K562 (cell line): ENCODE results near the gene CCNL2. TPM values are rescaled to one million over a fixed set of nuclear protein-coding genes. Genes with fewer than 3 reads are reported as not detected.
A peak's percentile ranks its signal among the peaks of the same experiment; 100 is the strongest.

Source experiments
- CCAR2 ChIP-seq: fragments of 200-400 bp; formaldehyde crosslinking; IDR thresholded peaks from 2 replicates; pipeline ENCODE4 v1.6.1; 2017; ENCODE audit warnings: mild to moderate bottlenecking, low read depth, low read length
- JUN ChIP-seq, 2 experiments: sonication (generic) in 1 of 2; formaldehyde crosslinking in 1 of 2; IDR thresholded peaks; 2 replicates each; pipeline versions ENCODE4 v1.6.1 to v1.8.0; 2012 to 2022; ENCODE audit warnings: borderline replicate concordance in 2 of 2, mild to moderate bottlenecking in 2 of 2, improper control_type of control experiment in 1 of 2, low read depth in 1 of 2, low read length in 1 of 2, missing genetic modification reagents in 1 of 2
- KDM5B ChIP-seq: fragments of 200-600 bp; sonication (generic); IDR thresholded peaks from 2 replicates; pipeline ENCODE4 v1.6.1; 2012; ENCODE audit warnings: low read depth, mild to moderate bottlenecking, moderate library complexity, low read length, control low read depth, inconsistent platforms; ENCODE audit not compliant: insufficient replicate concordance
- MEIS2 ChIP-seq: fragments of 450-650 bp; IDR thresholded peaks from 2 replicates; pipeline ENCODE4 v1.6.1; 2014; ENCODE audit warnings: mild to moderate bottlenecking; ENCODE audit not compliant: partially characterized antibody
- POLR2G ChIP-seq: fragments of 200-400 bp; formaldehyde crosslinking; IDR thresholded peaks from 2 replicates; pipeline ENCODE4 v1.6.1; 2017; ENCODE audit warnings: low read depth, mild to moderate bottlenecking, antibody characterized with exemption, low read length, moderate library complexity
- RBM15 ChIP-seq: fragments of 200-400 bp; formaldehyde crosslinking; IDR thresholded peaks from 2 replicates; pipeline ENCODE4 v1.6.1; 2018; ENCODE audit warnings: mild to moderate bottlenecking, low read length, moderate library complexity; ENCODE audit not compliant: insufficient read depth
- SMC3 ChIP-seq: conservative IDR thresholded peaks from 2 replicates; pipeline ENCODE4 v1.6.1; 2011; ENCODE audit warnings: low read depth, low read length, improper control_type of control experiment; ENCODE audit not compliant: insufficient read depth
- SRSF9 ChIP-seq: fragments of 200-400 bp; formaldehyde crosslinking; IDR thresholded peaks from 2 replicates; pipeline ENCODE4 v1.6.1; 2017; ENCODE audit warnings: low read depth, low read length, borderline replicate concordance
- ZKSCAN3 ChIP-seq: fragments of 250-450 bp; sonication (Bioruptor Pico); IDR thresholded peaks from 2 replicates; pipeline ENCODE4 v1.4.0; 2020
- ZNF77 ChIP-seq: fragments of 250-450 bp; sonication (Bioruptor Pico); IDR thresholded peaks from 2 replicates; pipeline ENCODE4 v1.5.0; 2020
- polyA plus RNA-seq, 8 experiments: library from polyadenylated mRNA; depleted of rRNA in 4 of 8; stranded (reverse) in 5 of 8; unstranded in 3 of 8; fragments of >200 nt; fragmentation: Nextera tagmentation in 2 of 8; fragmentation: Illumina TruSeq in 1 of 8; extraction: Ambion mirVana in 2 of 8; extraction: Trizol in 1 of 8; gene quantifications; 2 replicates each; pipeline versions ENCODE4 v1.2.1 to v1.2.3, GENCODE V29; 2011 to 2014; ENCODE audit warnings: inconsistent platforms in 1 of 8, missing spikeins in 1 of 8
- total RNA-seq, 7 experiments: library from RNA; depleted of rRNA in 6 of 7; stranded (reverse); fragments of >200 nt in 6 of 7; fragmentation: Illumina TruSeq in 2 of 7; extraction: Trizol in 2 of 7; gene quantifications; 2 replicates each; pipeline versions ENCODE4 v1.2.1 to v1.2.3, GENCODE V29; 2011 to 2021; ENCODE audit warnings: low replicate concordance in 1 of 7
- TF ChIP-seq, protein P1 (sequence below): fragments of 250-450 bp; sonication (Bioruptor Pico); IDR thresholded peaks from 2 replicates; pipeline ENCODE4 v1.9.0; 2021; ENCODE audit warnings: mild to moderate bottlenecking, inconsistent platforms
- TF ChIP-seq, protein P2 (sequence below): fragments of 450-650 bp; IDR thresholded peaks from 2 replicates; pipeline ENCODE4 v1.6.1; 2016; ENCODE audit warnings: mild to moderate bottlenecking, moderate library complexity

The CCNL2 gene
- total and polyA plus RNA-seq, 9 of the 15 experiments (the other 6 are each of a cell fraction or from before 2014, with no cell fraction given), result 2.8 to 287 (median 94.5) TPM

DNA sequence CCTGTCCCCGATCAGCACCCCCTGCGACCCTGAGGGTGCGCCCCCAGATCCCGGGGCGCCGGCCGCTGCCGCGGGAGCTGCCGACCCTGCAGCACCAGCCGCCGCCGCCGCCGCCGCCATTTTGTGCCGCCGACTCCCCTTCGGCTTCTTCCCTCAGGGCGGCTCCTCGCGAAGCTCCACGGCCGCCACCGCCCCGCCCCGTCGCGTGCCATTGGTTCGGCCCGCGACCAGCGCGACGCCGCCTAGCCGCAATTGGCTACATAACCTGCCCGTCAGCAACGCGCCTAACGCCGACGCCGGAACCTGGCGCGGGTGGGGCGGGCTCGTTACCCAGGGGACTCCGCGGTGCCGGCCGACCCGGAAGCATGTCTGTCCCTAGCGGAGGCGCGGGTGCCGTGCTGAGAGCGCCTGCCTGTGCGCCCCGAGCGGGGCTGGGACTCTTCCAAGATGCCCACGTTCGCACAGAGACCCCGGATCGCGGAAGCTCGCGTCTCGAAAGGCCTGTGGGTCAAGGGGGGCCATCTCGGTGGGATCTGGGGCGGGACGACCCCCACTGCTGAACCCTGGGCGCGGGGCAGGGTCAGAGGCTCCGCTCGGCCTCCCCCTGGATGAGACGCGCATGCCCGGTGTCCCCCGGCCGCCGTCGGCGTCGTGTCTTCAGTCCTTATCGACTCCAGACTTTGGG is at the start of gene CCNL2 (continued):
- TF ChIP-seq, protein P1, sequence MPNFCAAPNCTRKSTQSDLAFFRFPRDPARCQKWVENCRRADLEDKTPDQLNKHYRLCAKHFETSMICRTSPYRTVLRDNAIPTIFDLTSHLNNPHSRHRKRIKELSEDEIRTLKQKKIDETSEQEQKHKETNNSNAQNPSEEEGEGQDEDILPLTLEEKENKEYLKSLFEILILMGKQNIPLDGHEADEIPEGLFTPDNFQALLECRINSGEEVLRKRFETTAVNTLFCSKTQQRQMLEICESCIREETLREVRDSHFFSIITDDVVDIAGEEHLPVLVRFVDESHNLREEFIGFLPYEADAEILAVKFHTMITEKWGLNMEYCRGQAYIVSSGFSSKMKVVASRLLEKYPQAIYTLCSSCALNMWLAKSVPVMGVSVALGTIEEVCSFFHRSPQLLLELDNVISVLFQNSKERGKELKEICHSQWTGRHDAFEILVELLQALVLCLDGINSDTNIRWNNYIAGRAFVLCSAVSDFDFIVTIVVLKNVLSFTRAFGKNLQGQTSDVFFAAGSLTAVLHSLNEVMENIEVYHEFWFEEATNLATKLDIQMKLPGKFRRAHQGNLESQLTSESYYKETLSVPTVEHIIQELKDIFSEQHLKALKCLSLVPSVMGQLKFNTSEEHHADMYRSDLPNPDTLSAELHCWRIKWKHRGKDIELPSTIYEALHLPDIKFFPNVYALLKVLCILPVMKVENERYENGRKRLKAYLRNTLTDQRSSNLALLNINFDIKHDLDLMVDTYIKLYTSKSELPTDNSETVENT (CRISPR knock-in tag), result peak; percentile 73
- TF ChIP-seq KDM5B (peak; percentile 83), POLR2G (peak; percentile 96), MEIS2 (no peak), CCAR2 (no peak), SMC3 (no peak; the same call in 1 of the 2 replicates), ZNF77 (no peak), ZKSCAN3 (CRISPR knock-in tag) (no peak), SRSF9 (no peak), JUN (IDR thresholded peaks at IDR 0.05; ENCODE audit: borderline replicate concordance, low read depth, low read length) (peak; percentile 70; the same call in 1 of the 2 replicates), JUN (CRISPR knock-in tag; IDR thresholded peaks at IDR 0.05; ENCODE audit: borderline replicate concordance) (no peak), RBM15 (no peak)
- TF ChIP-seq, protein P2, sequence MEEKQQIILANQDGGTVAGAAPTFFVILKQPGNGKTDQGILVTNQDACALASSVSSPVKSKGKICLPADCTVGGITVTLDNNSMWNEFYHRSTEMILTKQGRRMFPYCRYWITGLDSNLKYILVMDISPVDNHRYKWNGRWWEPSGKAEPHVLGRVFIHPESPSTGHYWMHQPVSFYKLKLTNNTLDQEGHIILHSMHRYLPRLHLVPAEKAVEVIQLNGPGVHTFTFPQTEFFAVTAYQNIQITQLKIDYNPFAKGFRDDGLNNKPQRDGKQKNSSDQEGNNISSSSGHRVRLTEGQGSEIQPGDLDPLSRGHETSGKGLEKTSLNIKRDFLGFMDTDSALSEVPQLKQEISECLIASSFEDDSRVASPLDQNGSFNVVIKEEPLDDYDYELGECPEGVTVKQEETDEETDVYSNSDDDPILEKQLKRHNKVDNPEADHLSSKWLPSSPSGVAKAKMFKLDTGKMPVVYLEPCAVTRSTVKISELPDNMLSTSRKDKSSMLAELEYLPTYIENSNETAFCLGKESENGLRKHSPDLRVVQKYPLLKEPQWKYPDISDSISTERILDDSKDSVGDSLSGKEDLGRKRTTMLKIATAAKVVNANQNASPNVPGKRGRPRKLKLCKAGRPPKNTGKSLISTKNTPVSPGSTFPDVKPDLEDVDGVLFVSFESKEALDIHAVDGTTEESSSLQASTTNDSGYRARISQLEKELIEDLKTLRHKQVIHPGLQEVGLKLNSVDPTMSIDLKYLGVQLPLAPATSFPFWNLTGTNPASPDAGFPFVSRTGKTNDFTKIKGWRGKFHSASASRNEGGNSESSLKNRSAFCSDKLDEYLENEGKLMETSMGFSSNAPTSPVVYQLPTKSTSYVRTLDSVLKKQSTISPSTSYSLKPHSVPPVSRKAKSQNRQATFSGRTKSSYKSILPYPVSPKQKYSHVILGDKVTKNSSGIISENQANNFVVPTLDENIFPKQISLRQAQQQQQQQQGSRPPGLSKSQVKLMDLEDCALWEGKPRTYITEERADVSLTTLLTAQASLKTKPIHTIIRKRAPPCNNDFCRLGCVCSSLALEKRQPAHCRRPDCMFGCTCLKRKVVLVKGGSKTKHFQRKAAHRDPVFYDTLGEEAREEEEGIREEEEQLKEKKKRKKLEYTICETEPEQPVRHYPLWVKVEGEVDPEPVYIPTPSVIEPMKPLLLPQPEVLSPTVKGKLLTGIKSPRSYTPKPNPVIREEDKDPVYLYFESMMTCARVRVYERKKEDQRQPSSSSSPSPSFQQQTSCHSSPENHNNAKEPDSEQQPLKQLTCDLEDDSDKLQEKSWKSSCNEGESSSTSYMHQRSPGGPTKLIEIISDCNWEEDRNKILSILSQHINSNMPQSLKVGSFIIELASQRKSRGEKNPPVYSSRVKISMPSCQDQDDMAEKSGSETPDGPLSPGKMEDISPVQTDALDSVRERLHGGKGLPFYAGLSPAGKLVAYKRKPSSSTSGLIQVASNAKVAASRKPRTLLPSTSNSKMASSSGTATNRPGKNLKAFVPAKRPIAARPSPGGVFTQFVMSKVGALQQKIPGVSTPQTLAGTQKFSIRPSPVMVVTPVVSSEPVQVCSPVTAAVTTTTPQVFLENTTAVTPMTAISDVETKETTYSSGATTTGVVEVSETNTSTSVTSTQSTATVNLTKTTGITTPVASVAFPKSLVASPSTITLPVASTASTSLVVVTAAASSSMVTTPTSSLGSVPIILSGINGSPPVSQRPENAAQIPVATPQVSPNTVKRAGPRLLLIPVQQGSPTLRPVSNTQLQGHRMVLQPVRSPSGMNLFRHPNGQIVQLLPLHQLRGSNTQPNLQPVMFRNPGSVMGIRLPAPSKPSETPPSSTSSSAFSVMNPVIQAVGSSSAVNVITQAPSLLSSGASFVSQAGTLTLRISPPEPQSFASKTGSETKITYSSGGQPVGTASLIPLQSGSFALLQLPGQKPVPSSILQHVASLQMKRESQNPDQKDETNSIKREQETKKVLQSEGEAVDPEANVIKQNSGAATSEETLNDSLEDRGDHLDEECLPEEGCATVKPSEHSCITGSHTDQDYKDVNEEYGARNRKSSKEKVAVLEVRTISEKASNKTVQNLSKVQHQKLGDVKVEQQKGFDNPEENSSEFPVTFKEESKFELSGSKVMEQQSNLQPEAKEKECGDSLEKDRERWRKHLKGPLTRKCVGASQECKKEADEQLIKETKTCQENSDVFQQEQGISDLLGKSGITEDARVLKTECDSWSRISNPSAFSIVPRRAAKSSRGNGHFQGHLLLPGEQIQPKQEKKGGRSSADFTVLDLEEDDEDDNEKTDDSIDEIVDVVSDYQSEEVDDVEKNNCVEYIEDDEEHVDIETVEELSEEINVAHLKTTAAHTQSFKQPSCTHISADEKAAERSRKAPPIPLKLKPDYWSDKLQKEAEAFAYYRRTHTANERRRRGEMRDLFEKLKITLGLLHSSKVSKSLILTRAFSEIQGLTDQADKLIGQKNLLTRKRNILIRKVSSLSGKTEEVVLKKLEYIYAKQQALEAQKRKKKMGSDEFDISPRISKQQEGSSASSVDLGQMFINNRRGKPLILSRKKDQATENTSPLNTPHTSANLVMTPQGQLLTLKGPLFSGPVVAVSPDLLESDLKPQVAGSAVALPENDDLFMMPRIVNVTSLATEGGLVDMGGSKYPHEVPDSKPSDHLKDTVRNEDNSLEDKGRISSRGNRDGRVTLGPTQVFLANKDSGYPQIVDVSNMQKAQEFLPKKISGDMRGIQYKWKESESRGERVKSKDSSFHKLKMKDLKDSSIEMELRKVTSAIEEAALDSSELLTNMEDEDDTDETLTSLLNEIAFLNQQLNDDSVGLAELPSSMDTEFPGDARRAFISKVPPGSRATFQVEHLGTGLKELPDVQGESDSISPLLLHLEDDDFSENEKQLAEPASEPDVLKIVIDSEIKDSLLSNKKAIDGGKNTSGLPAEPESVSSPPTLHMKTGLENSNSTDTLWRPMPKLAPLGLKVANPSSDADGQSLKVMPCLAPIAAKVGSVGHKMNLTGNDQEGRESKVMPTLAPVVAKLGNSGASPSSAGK, result peak; percentile 83; the same call in 1 of the 2 replicates
